ENCODE data around the gene MARVELD3.
"Not testable (repeated sequence)": the region's sequence is repeated elsewhere in the genome, so short reads cannot be mapped to it uniquely, and the experiment has no call there.

MARVELD3 gene

GRCh38 chr16:71672803-71673581 is 47.0 kb downstream of the MARVELD3 start:
- no peak for DNase-seq

DNA sequence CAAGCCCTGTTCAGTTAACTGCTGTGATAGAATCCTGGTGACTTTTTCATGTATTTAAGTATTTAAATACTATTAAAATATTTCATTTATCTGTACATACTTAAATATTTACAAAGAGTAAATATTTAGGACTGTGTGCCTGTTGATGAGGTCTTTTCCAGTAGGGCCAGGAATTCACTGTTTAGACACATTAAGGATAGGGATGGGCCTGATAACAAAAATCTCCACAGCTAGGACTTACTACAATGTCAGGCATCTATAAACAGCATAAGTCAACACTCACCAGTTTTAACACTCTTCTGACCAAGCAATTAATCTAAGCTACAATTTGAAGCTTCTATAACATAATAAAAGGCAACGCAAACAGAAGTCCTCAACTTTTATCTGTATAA is 47.6 kb downstream of the MARVELD3 start:
- no peak for DNase-seq

- no peak for DNase-seq
These were observed 48.2 kb downstream of the MARVELD3 start for GRCh38 chr16:71674229-71674628.

DNA sequence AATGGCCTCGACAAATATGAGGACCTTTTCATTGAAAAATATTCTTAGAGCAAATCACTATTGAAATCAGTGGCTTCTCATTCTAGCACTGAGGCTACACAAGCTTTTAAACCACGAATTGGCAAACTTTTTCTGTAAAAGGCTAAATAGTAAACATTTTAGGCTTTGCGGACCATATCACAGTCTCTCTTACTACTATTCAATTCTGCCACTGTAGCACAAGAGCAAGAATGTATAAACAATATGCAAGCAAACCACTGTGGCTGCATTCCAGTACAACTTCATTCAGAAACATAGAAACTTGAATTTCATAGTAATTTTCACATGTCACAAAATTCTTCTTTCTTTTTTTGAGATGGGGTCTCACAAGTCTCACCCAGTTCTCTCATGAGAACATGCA is 49.4 kb downstream of the MARVELD3 start:
- no peak for DNase-seq

DNA sequence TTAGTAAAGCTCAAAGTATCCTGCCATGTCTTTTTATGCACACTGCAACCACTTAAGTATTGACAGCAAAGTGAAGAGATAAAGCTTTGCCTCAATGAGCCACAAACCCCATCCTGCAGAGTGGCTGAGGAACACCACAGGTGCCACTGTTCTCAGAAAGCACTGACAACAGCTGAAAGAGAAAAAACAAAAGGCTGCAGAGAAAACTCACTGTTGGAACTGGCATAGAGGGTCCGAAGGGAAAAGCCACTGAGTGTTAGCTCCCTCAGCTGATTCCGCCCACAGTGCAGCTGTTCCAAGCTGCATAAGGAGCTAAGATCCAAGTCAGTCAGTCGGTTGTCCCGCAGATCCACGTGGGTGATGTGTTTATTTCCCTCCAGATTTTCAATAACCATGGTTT is 50.3 kb downstream of the MARVELD3 start:
- DNase-seq = no peak

DNA sequence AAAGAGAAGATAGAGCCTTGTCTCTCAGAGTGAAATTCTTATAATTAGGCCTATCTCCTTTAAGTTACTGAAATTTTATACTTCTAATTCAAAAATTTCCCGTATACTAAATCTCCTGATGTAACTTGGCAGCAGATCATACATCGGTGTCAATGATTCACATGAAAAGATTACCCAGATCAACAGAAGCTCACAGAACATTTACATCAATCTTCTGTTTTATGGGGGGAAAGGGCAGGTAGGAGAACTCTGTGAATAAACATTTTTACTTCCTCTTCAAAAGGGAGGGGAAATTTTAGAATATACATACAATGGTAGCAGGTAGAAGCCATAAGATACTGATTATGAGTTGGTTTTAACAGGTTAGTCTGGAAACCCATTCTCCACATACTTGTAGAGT is 55.4 kb downstream of the MARVELD3 start:
- no peak for DNase-seq

GRCh38 chr16:71684280-71684679 is 58.3 kb downstream of the MARVELD3 start:
- DNase-seq = not testable (repeated sequence)
